ENCODE data around the gene DRAXIN. TPM values are rescaled to one million over a fixed set of nuclear protein-coding genes. Genes with fewer than 3 reads are reported as not detected.
"Not testable (repeated sequence)": the region's sequence is repeated elsewhere in the genome, so short reads cannot be mapped to it uniquely, and the experiment has no call there.

Gene DRAXIN, protein sequence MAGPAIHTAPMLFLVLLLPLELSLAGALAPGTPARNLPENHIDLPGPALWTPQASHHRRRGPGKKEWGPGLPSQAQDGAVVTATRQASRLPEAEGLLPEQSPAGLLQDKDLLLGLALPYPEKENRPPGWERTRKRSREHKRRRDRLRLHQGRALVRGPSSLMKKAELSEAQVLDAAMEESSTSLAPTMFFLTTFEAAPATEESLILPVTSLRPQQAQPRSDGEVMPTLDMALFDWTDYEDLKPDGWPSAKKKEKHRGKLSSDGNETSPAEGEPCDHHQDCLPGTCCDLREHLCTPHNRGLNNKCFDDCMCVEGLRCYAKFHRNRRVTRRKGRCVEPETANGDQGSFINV
- total RNA-seq: 1 to 10 TPM; 3.5 to 4.1 TPM

- Mint-ChIP-seq H3K4me1 (peaks cover 32% of the 10 kb centered on the region), H3K27ac (peak within 1 kb of the TSS; percentile 80), H3K27me3 (peaks cover 40% of the 10 kb centered on the region), H3K9me3 (no peaks in the 10 kb centered on the region), H3K4me3 (peak within 1 kb of the TSS; percentile 85), H3K36me3 (peaks cover 2% of the 10 kb centered on the region)
- peak; percentile 39 for ATAC-seq (ENCODE audit: low read depth)
- POLR2A ChIA-PET: interaction anchor here (0.8 to 2.2 kb wide), 4 partner anchors 9 to 217 kb away, joined by 3 to 9 read pairs (median 6); no protein-coding TSS in a partner anchor
- DNase-seq: peak; percentile 58
Measured at GRCh38 chr1:11691302-11691914, at the start of gene DRAXIN. Gene DRAXIN (plus strand): TSS chr1:11691710. CDS start chr1:11706259, 14,549 bp downstream.

DNA sequence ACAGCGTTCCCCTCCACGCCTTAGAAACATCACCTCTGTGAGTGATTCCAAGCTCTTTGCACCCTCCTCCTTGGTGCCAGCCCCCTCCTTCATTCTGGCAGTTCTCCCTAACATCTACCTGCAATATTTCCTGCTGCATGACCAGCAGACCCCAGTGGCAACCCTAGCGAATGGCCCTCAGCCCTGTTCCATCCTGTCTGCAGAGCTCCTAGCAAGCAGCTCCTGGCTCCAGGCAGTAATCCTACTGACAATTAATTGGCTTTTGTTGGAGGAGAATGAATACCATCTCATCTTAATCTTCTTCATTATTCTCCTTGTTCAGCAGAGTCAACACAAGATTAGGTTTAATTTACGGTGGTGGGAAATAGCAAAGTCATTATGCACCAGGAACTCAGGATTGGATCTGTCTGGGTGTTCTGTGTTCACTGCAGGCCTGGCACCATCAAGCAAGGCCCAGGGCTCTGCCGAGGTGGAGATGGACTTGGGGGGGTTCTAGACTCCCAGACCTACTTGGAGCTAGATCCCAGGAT, 49.7 kb upstream of the DRAXIN start:
- Mint-ChIP-seq H3K4me1 (peaks cover 1% of the 10 kb centered on the region), H3K9me3 (no peaks in the 10 kb centered on the region), H3K27ac (no peak overlapping the region), H3K4me3 (no peak overlapping the region), H3K36me3 (no peaks in the 10 kb centered on the region), H3K27me3 (peaks cover 8% of the 10 kb centered on the region)
- DNase-seq: no peak
- ATAC-seq (ENCODE audit: low read depth): no peak
- POLR2A ChIA-PET: no interaction called here

GRCh38 chr1:11642418-11643017, 49.0 kb upstream of the DRAXIN start:
- DNase-seq (peak; percentile 63), ATAC-seq (ENCODE audit: low read depth) (peak; percentile 58)
- H3K36me3 Mint-ChIP-seq, H3K4me1 Mint-ChIP-seq, H3K4me3 Mint-ChIP-seq, H3K9me3 Mint-ChIP-seq, H3K27ac Mint-ChIP-seq, H3K27me3 Mint-ChIP-seq: not testable (repeated sequence)
- POLR2A ChIA-PET: interaction anchor here (0.7 kb wide), 1 partner anchor 255 kb away, joined by 4 read pairs; no protein-coding TSS in a partner anchor

DNA sequence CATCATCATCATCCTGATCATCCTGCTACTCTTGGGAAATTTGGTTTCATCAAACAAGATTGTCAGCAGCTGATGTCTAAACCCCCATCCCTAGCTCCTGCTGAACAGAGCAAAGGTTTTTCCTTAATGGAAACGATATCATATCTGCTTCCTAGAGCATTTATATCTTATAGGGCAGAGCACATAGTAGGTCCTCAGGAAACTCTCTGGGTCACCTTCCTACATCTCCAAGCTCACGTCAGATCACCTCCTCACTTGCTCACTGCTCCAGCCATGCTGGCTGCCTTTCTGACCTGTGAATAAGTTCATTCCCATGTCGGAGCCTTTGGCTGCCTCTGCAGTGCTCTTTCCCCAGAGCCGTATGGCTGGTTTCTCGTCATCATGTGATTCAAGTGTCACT, 47.7 kb upstream of the DRAXIN start:
- H3K36me3 Mint-ChIP-seq: no peaks in the 10 kb centered on the region
- peaks cover 8% of the 10 kb centered on the region for H3K27me3 Mint-ChIP-seq
- no peaks in the 10 kb centered on the region for H3K9me3 Mint-ChIP-seq
- H3K4me3 Mint-ChIP-seq: no peak overlapping the region
- no peak overlapping the region for H3K27ac Mint-ChIP-seq
- POLR2A ChIA-PET: interaction anchor here (0.7 to 0.9 kb wide), 2 partner anchors 76 to 583 kb away, joined by 5 to 8 read pairs; no protein-coding TSS in a partner anchor
- H3K4me1 Mint-ChIP-seq: peaks cover 1% of the 10 kb centered on the region
- DNase-seq: no peak
- ATAC-seq (ENCODE audit: low read depth): no peak

- H3K27me3 Mint-ChIP-seq: peaks cover 8% of the 10 kb centered on the region
- H3K27ac Mint-ChIP-seq: no peak overlapping the region
- H3K4me1 Mint-ChIP-seq: peaks cover 6% of the 10 kb centered on the region
- DNase-seq: no peak
- no peaks in the 10 kb centered on the region for H3K36me3 Mint-ChIP-seq
- H3K4me3 Mint-ChIP-seq: no peak overlapping the region
- no peaks in the 10 kb centered on the region for H3K9me3 Mint-ChIP-seq
- ATAC-seq (ENCODE audit: low read depth): no peak
- POLR2A ChIA-PET: interaction anchor here (0.8 to 1.3 kb wide), 3 partner anchors 20 to 262 kb away, joined by 3 to 5 read pairs (median 4); no protein-coding TSS in a partner anchor
Measured at GRCh38 chr1:11645270-11645669, 46.2 kb upstream of the DRAXIN start.

DNA sequence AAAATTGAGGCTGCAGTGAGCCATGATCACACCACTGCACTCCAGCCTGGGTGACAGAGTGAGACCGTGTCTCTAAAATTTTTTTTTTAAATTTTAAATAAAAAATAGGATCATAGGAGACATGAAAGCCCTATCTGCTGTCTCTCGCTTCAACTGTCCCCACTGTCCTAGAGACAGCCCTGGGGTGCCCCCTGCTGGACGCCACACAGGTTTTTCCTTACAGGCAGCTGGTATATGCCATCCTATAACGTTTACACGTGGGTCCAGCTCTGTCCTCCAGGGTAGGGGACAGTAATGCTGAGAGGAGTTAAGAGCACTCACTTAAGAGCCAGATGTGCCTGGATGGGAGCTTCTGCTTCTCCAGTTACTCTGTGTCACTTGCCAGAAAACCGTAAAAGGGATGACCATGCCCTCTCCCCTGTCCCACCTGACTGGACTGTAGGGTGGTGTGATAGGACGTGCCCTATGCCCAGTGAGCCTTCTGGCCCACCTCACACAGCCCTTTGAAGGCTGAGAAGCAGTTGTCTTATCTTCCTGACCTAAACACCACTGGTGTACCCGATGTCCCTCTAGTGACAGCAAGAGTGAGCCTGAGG, 45.7 kb upstream of the DRAXIN start:
- ATAC-seq (ENCODE audit: low read depth) (peak; percentile 30), DNase-seq (peak; percentile 90)
- POLR2A ChIA-PET: interaction anchor here (0.6 to 1.3 kb wide), 5 partner anchors 19 to 608 kb away, joined by 3 to 5 read pairs (median 4); no protein-coding TSS in a partner anchor
- no peaks in the 10 kb centered on the region for H3K36me3 Mint-ChIP-seq
- H3K27ac Mint-ChIP-seq: no peak overlapping the region
- no peak overlapping the region for H3K4me3 Mint-ChIP-seq
- no peaks in the 10 kb centered on the region for H3K9me3 Mint-ChIP-seq
- peaks cover 7% of the 10 kb centered on the region for H3K4me1 Mint-ChIP-seq
- peaks cover 8% of the 10 kb centered on the region for H3K27me3 Mint-ChIP-seq

DNA sequence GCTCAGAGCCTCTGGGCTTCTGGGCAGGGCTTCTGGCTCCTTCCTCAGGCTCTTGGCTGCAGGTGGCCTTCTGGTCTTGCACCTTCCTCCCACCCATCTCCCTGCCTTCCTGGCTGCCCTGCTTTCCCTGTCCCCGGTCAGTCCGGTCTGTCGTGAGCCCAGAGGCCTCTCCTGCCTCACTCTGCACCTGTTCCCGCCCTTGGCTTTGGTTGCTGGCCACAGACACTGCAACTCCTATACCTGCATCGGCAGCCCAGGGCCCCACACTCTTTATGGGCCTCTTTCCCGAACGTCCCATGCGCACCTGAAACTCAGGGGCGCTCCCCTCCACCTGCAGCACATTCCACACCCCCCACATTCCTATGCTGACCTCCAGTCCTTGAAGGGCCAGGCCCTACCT, 45.2 kb upstream of the DRAXIN start:
- H3K36me3 Mint-ChIP-seq: no peaks in the 10 kb centered on the region
- no peak overlapping the region for H3K4me3 Mint-ChIP-seq
- POLR2A ChIA-PET: interaction anchor here (0.6 to 1.3 kb wide), 5 partner anchors 19 to 608 kb away, joined by 3 to 5 read pairs (median 4); no protein-coding TSS in a partner anchor
- no peak for DNase-seq
- no peaks in the 10 kb centered on the region for H3K9me3 Mint-ChIP-seq
- peaks cover 8% of the 10 kb centered on the region for H3K27me3 Mint-ChIP-seq
- no peak for ATAC-seq (ENCODE audit: low read depth)
- peaks cover 12% of the 10 kb centered on the region for H3K4me1 Mint-ChIP-seq
- no peak overlapping the region for H3K27ac Mint-ChIP-seq

- no peaks in the 10 kb centered on the region for H3K36me3 Mint-ChIP-seq
- H3K27me3 Mint-ChIP-seq: peaks cover 4% of the 10 kb centered on the region
- no peak overlapping the region for H3K27ac Mint-ChIP-seq
- H3K9me3 Mint-ChIP-seq: no peaks in the 10 kb centered on the region
- no peak overlapping the region for H3K4me3 Mint-ChIP-seq
- H3K4me1 Mint-ChIP-seq: peaks cover 11% of the 10 kb centered on the region
- ATAC-seq (ENCODE audit: low read depth) (no peak), DNase-seq (no peak)
- POLR2A ChIA-PET: interaction anchor here (0.8 kb wide), 1 partner anchor 72 kb away, joined by 3 read pairs; no protein-coding TSS in a partner anchor
Measured at GRCh38 chr1:11647333-11647732, 44.2 kb upstream of the DRAXIN start.

- DNase-seq: no peak
- H3K27ac Mint-ChIP-seq: no peak overlapping the region
- H3K4me3 Mint-ChIP-seq: no peak overlapping the region
- ATAC-seq (ENCODE audit: low read depth): no peak
- H3K27me3 Mint-ChIP-seq: no peaks in the 10 kb centered on the region
- POLR2A ChIA-PET: interaction anchor here (3.3 to 8.2 kb wide), 3 partner anchors 16 to 261 kb away, joined by 24 to 86 read pairs (median 83); partner anchors contain the start of gene FBXO6
- peaks cover 14% of the 10 kb centered on the region for H3K4me1 Mint-ChIP-seq
- H3K36me3 Mint-ChIP-seq: no peaks in the 10 kb centered on the region
- no peaks in the 10 kb centered on the region for H3K9me3 Mint-ChIP-seq
Measured at GRCh38 chr1:11648039-11648438, 43.5 kb upstream of the DRAXIN start.

DNA sequence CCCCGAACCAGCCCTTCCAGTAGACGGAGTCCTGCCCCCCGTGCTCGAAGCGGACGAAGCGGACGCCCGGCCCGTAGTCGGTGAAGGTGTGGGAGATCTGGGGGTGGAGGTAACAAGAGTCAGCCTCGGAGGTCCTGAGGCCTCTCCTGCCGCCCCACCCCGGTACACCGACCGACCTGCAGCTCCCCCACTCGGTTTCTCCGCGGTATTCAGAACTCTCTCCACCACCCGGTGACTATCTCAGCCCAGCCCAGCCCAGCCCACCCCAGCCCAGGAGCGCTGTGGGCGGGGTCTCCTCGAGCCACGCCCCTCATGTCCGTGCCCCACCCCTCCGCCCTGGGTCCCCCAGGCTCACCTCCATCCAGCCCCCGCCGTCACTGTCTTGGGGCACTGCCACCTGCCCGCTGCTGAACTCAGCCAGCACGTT, 42.8 kb upstream of the DRAXIN start:
- H3K36me3 Mint-ChIP-seq: no peaks in the 10 kb centered on the region
- peak overlapping the region; percentile 14 for H3K4me3 Mint-ChIP-seq
- POLR2A ChIA-PET: interaction anchor here (0.6 to 8.2 kb wide), 5 partner anchors 15 to 442 kb away, joined by 4 to 86 read pairs (median 24); partner anchors contain the start of genes AGTRAP and FBXO6
- no peaks in the 10 kb centered on the region for H3K9me3 Mint-ChIP-seq
- DNase-seq (peak; percentile 66), ATAC-seq (ENCODE audit: low read depth) (peak; percentile 16)
- H3K4me1 Mint-ChIP-seq: peaks cover 16% of the 10 kb centered on the region
- no peaks in the 10 kb centered on the region for H3K27me3 Mint-ChIP-seq
- no peak overlapping the region for H3K27ac Mint-ChIP-seq

DNA sequence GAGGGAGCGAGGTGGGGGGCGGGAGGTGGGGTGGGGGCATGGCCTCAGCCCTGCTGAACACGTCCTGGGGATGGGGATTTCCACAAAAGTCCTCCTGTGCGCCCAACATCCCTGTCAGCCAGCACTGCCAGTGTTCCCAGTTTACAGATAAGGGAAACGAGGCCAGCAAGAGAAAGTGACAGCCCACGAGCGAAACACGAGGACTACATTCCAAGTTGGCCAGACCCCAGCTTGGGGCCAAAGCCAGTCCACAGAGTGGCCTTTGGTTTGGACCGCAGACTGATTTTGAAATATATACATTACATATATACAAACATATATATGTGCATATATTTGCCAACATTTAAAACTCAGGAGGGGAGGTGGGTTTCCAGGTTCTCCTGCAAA, 42.3 kb upstream of the DRAXIN start:
- Mint-ChIP-seq H3K9me3 (no peaks in the 10 kb centered on the region), H3K4me1 (peaks cover 16% of the 10 kb centered on the region), H3K36me3 (no peaks in the 10 kb centered on the region), H3K4me3 (no peak overlapping the region), H3K27me3 (no peaks in the 10 kb centered on the region), H3K27ac (no peak overlapping the region)
- POLR2A ChIA-PET: interaction anchor here (0.6 to 8.2 kb wide), 6 partner anchors 14 to 442 kb away, joined by 4 to 86 read pairs (median 18); partner anchors contain the start of genes AGTRAP and FBXO6
- no peak for DNase-seq
- no peak for ATAC-seq (ENCODE audit: low read depth)

DNA sequence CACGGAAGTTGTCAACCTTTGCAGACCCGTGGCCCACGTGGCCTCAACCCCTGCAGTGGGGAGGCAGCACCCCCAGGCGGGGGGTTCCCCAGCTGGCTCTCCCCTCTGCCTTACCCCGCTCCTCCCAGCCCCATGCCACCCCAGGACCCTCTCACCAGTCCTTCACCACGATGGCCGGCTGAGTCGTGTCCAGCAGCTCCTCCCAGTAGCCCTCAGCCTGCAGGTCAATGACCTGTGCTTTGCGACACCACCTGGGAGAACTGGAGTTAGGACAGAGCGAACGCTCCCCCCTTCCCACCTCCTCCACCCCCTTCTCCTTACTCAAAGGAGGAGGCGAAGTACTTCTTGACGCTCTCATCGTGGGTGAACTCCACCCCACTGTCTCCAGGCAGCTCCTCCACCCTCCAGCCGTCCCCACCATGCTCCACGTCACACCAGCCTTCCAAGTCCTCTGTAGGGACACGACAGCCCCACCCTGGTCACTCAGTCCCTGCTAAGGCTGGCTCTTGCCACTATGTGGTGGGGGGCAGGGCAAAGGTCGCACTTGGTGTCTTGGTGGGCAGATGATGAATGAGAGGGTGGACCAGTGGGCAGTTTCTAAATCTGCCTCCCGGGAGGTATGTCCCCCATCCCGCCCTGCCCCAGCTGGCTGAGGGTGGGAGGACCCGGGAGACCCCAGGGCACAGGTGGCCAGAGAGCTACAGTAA, 41.7 kb upstream of the DRAXIN start:
- peaks cover 16% of the 10 kb centered on the region for H3K4me1 Mint-ChIP-seq
- POLR2A ChIA-PET: interaction anchor here (0.6 to 8.2 kb wide), 8 partner anchors 14 to 638 kb away, joined by 3 to 86 read pairs (median 10); partner anchors contain the start of genes AGTRAP and FBXO6
- peak overlapping the region; percentile 46 for H3K4me3 Mint-ChIP-seq
- DNase-seq (no peak), ATAC-seq (ENCODE audit: low read depth) (no peak)
- H3K27me3 Mint-ChIP-seq: no peaks in the 10 kb centered on the region
- no peak overlapping the region for H3K27ac Mint-ChIP-seq
- no peaks in the 10 kb centered on the region for H3K9me3 Mint-ChIP-seq
- H3K36me3 Mint-ChIP-seq: no peaks in the 10 kb centered on the region
